Kidney epithelial cell (primary cell): ENCODE results near the gene AOAH. TPM values are rescaled to one million over a fixed set of nuclear protein-coding genes. Genes with fewer than 3 reads are reported as not detected.

Source experiments
- DNase-seq: peaks from one replicate; pipeline ENCODE4 v3.0.0-alpha.2; 2010; ENCODE audit warnings: low read depth
- H3K27me3 ChIP-seq: 2 replicates; pipeline ENCODE4 v1.6.0; 2011; ENCODE audit warnings: low read length; ENCODE audit not compliant: control insufficient read depth, insufficient read depth
- H3K36me3 ChIP-seq: 2 replicates; pipeline ENCODE4 v1.5.1; 2011; ENCODE audit warnings: low read length; ENCODE audit not compliant: control insufficient read depth, insufficient read depth
- H3K4me3 ChIP-seq: 2 replicates; pipeline ENCODE4 v1.5.1; 2011; ENCODE audit warnings: low read depth, mild to moderate bottlenecking, control low read depth, low read length
- total RNA-seq: library from RNA; depleted of rRNA; stranded (reverse); fragments of >200 nt; gene quantifications from 2 replicates; pipeline ENCODE4 v1.2.3, GENCODE V29; 2015
- TF ChIP-seq, protein P1 (sequence below): IDR thresholded peaks from 2 replicates; pipeline ENCODE4 v1.5.1; 2011; ENCODE audit warnings: mild to moderate bottlenecking, moderate library complexity, low read length, control low read depth, inconsistent platforms; ENCODE audit not compliant: insufficient read depth, poor library complexity, severe bottlenecking

Gene AOAH
- total RNA-seq, 1 donor from 2014 or later: 4.4 TPM

DNA sequence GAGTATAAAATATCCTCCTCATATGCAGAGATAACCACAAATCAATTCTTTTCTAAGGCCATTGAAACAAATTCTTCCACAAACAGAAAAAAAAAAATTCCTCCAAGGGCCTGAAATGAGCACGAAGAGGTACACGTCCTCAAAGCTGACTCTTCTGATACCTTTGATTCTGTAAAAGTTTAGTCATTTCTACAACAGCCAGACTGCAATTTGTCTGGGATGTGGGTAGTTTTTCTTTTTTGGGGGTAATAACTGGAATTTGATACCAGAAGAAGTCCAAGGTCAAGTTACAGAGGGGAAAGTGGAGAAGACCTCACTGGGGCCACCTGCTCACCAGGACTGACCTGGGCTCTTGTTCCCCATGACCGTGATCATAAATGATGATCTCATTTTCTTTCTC, 121.8 kb downstream of the AOAH start:
- Histone ChIP-seq H3K27me3 (no peaks in the 10 kb centered on the region), H3K36me3 (no peaks in the 10 kb centered on the region), H3K4me3 (no peak overlapping the region)
- no peak for DNase-seq
- TF ChIP-seq, protein P1, sequence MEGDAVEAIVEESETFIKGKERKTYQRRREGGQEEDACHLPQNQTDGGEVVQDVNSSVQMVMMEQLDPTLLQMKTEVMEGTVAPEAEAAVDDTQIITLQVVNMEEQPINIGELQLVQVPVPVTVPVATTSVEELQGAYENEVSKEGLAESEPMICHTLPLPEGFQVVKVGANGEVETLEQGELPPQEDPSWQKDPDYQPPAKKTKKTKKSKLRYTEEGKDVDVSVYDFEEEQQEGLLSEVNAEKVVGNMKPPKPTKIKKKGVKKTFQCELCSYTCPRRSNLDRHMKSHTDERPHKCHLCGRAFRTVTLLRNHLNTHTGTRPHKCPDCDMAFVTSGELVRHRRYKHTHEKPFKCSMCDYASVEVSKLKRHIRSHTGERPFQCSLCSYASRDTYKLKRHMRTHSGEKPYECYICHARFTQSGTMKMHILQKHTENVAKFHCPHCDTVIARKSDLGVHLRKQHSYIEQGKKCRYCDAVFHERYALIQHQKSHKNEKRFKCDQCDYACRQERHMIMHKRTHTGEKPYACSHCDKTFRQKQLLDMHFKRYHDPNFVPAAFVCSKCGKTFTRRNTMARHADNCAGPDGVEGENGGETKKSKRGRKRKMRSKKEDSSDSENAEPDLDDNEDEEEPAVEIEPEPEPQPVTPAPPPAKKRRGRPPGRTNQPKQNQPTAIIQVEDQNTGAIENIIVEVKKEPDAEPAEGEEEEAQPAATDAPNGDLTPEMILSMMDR: no peak

DNA sequence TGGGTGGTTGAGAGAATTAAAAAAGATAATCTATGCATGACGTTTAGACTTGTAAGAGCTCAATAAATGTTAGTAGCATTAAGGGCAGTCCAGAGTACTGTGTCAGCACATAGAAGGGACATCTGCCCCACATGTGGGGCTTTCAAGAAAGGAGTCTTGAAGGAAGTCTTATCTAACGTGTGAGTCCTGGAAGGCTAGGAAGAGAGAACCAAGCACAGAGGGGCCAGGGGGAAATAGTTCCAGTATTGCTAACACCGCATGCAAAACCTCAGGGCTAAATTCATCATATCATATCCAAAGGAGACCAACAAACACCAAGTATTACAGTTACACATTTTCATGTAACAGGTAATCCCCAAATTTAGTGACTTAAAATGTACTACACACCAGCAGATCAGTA, 122.7 kb downstream of the AOAH start:
- H3K27me3 ChIP-seq: no peaks in the 10 kb centered on the region
- no peak for DNase-seq
- TF ChIP-seq, protein P1: no peak

DNA sequence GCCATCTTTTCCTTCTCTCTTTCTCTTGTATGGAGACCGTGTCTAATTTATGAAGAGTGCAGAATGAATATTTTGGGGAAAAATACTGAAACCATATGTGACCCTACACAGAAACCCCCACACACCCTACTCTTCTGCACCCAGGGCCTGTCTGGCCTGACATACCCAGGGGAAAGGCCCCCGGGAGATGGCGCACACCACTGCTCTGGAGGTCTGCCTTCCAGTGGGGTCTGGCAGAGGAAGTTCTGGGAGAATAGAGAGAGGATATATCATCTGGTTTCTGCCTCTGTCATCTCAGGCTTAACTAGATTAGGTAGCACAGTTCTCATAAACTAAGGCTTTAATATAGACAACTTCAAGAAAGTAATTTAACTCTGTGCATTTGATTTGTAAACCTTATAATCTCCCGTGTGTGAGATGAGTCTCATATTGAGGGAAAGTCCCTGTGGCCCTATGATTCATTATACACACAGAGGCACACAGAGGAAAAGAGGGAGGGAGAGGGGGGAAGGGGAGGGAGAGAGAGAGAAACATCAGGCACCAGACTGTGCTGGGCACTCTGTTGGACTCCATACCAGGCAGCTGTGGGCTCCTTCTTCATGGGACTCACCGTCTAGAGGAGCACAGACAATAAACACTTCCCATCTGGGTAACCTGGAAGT, 123.3 kb downstream of the AOAH start:
- TF ChIP-seq, protein P1: no peak
- no peaks in the 10 kb centered on the region for H3K36me3 ChIP-seq
- peak; percentile 66 for DNase-seq
- no peak overlapping the region for H3K4me3 ChIP-seq
- no peaks in the 10 kb centered on the region for H3K27me3 ChIP-seq

More for the DNA sequence above, 122.7 kb downstream of the AOAH start:
- no peak overlapping the region for H3K4me3 ChIP-seq
- H3K36me3 ChIP-seq: no peaks in the 10 kb centered on the region

DNA sequence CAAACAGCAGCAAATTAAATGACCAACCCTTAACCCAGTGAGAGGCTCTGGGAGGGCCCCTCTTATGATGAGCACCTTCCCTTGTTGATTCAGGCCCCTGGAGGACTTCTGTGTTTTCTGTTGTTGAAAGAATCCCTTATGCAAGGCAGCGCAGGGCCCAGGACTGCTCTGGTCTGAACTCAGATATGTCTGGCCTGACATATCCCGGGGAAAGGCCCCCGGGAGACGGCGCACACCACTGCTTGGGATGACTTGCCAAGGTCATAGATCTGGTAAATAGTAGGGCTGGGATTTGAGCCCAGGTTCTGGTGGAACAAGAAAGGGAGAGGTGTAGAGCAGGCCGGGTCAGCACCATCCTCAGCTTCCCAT, 124.0 kb downstream of the AOAH start:
- Histone ChIP-seq H3K4me3 (no peak overlapping the region), H3K36me3 (no peaks in the 10 kb centered on the region), H3K27me3 (no peaks in the 10 kb centered on the region)
- no peak for DNase-seq
- TF ChIP-seq, protein P1: no peak

DNA sequence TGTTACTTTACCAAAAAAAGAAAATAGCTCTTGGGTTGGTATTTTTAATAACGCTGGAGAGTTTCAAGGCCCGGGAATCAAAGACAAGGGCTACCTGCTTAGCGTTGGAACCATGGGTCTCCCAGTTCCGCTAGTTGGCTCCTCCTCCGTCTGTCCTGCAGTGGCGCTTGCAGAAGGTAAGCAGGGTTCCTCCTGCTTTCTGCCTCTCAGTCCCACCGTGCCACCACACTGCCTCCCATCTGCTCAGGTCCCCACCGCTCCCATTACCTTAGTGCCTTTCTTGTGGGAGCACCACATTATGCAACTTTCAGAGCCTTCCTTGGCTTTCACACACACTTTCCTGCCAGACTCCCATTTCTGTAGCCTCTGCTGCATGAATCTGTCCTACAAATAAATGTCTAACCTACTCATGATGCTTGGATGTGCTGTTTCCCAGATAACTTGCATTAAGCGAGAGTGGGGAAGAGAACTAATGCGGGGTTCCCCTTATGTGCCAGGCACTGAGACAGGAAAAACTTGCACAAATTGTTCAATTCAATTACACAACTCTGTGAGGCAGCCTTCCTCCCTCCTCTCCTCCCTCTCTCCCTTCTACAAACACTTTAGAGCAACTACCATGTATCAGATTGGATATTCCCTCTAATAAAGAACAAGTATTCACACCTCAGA, 124.5 kb downstream of the AOAH start:
- no peaks in the 10 kb centered on the region for H3K36me3 ChIP-seq
- TF ChIP-seq, protein P1: no peak
- DNase-seq: no peak
- no peaks in the 10 kb centered on the region for H3K27me3 ChIP-seq
- no peak overlapping the region for H3K4me3 ChIP-seq

DNA sequence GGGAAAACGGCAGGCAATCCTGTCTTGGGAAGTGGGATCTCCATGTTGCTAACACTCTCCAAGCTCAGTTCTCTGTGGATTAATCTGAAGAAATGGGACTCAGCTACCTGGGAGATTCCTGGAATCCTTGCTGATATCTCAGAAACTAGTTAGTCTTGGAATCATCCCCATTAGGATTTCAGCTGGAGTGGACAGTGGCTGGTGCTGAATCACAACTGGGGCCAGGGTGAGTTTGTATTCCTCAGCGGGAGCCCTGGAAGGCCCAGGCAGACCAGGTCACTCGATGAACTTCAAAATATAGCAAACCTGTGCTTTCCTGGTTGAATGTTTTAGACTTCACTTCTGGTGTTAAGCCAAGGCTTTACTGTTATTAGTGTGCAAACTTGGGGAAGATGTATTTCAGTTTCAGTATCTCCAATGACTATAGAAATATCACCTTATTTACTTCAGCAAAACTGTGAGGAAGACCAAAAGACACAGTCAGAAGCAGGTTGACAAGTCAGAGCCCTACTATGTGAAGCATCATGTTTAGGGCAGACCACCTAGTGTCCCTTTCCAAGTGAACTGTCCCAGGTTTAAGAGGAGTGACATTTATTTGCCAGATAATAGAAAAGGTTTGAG, 126.1 kb downstream of the AOAH start:
- no peak overlapping the region for H3K4me3 ChIP-seq
- no peaks in the 10 kb centered on the region for H3K27me3 ChIP-seq
- no peaks in the 10 kb centered on the region for H3K36me3 ChIP-seq
- no peak for DNase-seq
- TF ChIP-seq, protein P1: no peak
